Left ventricle myocardium inferior (tissue), 1 donor: ENCODE data around the gene ODC1. TPM values are rescaled to one million over a fixed set of nuclear protein-coding genes. Genes with fewer than 3 reads are reported as not detected.

Source experiments
- DNase-seq: peaks from one replicate; pipeline ENCODE4 v3.0.0-alpha.2; 2020
- H3K27ac ChIP-seq: fragments of 200-600 bp; replicated peaks from 2 replicates; pipeline ENCODE4 v1.8.0; 2021
- H3K27me3 ChIP-seq: fragments of 200-600 bp; 2 replicates; pipeline ENCODE4 v1.8.0; 2021; ENCODE audit warnings: low read depth
- H3K36me3 ChIP-seq: fragments of 200-600 bp; 2 replicates; pipeline ENCODE4 v1.8.0; 2021
- H3K4me1 ChIP-seq: fragments of 200-600 bp; 2 replicates; pipeline ENCODE4 v1.8.0; 2021
- H3K4me3 ChIP-seq: fragments of 200-600 bp; 2 replicates; pipeline ENCODE4 v1.8.0; 2021; ENCODE audit warnings: mild to moderate bottlenecking, moderate library complexity
- H3K9me3 ChIP-seq: fragments of 200-600 bp; replicated peaks from 2 replicates; pipeline ENCODE4 v1.8.0; 2021
- intact Hi-C: fragments of 100-400 bp; cut with micrococcal nuclease; formaldehyde crosslinking; loops from one replicate; pipeline ENCODE4 v1.11.0; 2022
- total RNA-seq: library from RNA; stranded (reverse); fragmentation: NEBNext Ultra II Directional; extraction: Animal tissue kit (Norgen Biotek cat#: 25700); gene quantifications from one replicate; pipeline ENCODE4 v1.2.1, GENCODE V29; 2021
- TF ChIP-seq, protein P1 (sequence below): fragments of 200-600 bp; IDR thresholded peaks from 2 replicates; pipeline ENCODE4 v1.8.0; 2021; ENCODE audit warnings: antibody characterized with exemption, mild to moderate bottlenecking, borderline replicate concordance
- donor health status: DM: no; HTN: yes; CAD: no; lungs with severe emphysema.

Gene ODC1
- total RNA-seq, 1 donor from 2014 or later = 41.7 TPM

DNA sequence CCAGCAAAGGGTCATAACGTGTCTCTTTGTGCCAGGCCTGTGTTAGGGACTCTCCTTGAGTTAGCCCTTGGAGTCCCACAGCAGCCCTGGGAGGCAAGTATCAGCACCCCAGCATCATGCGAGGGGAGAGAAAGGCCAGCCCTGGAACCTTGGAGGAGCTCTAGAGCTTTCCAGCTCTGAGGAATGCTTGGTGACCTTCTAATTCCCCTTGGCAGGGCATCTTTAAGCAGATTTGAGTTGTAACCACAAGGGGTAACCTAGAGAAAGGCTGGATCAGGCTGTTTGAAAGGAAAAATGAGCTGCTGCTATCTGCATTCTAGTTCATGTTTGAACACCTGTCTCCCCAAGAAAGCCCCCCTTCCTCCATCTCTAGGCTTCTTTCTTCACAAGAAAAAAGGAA, 23.8 kb upstream of the ODC1 start:
- TF ChIP-seq, protein P1, sequence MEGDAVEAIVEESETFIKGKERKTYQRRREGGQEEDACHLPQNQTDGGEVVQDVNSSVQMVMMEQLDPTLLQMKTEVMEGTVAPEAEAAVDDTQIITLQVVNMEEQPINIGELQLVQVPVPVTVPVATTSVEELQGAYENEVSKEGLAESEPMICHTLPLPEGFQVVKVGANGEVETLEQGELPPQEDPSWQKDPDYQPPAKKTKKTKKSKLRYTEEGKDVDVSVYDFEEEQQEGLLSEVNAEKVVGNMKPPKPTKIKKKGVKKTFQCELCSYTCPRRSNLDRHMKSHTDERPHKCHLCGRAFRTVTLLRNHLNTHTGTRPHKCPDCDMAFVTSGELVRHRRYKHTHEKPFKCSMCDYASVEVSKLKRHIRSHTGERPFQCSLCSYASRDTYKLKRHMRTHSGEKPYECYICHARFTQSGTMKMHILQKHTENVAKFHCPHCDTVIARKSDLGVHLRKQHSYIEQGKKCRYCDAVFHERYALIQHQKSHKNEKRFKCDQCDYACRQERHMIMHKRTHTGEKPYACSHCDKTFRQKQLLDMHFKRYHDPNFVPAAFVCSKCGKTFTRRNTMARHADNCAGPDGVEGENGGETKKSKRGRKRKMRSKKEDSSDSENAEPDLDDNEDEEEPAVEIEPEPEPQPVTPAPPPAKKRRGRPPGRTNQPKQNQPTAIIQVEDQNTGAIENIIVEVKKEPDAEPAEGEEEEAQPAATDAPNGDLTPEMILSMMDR = no peak
- peaks cover 7% of the 10 kb centered on the region for H3K27me3 ChIP-seq
- DNase-seq = no peak
- H3K36me3 ChIP-seq = no peaks in the 10 kb centered on the region
- H3K4me1 ChIP-seq = no peaks in the 10 kb centered on the region
- H3K9me3 ChIP-seq = no peaks in the 10 kb centered on the region
- intact Hi-C loops = no loop called here
- H3K4me3 ChIP-seq = no peak overlapping the region
- no peak overlapping the region for H3K27ac ChIP-seq

- no peak for DNase-seq
- H3K27ac ChIP-seq = no peak overlapping the region
- TF ChIP-seq, protein P1 = no peak
- H3K36me3 ChIP-seq = no peaks in the 10 kb centered on the region
- no peaks in the 10 kb centered on the region for H3K4me1 ChIP-seq
- intact Hi-C loops = no loop called here
- H3K4me3 ChIP-seq = no peak overlapping the region
- H3K9me3 ChIP-seq = no peaks in the 10 kb centered on the region
- peaks cover 7% of the 10 kb centered on the region for H3K27me3 ChIP-seq
Observed at GRCh38 chr2:10471046-10471571, 23.0 kb upstream of the ODC1 start.

GRCh38 chr2:10469955-10470608, 22.0 kb upstream of the ODC1 start:
- no peak for DNase-seq
- no peaks in the 10 kb centered on the region for H3K4me1 ChIP-seq

GRCh38 chr2:10469301-10469700, 21.2 kb upstream of the ODC1 start:
- Histone ChIP-seq H3K27me3 (peaks cover 7% of the 10 kb centered on the region), H3K4me1 (no peaks in the 10 kb centered on the region), H3K36me3 (no peaks in the 10 kb centered on the region), H3K27ac (no peak overlapping the region), H3K9me3 (no peaks in the 10 kb centered on the region), H3K4me3 (no peak overlapping the region)
- intact Hi-C loops = no loop called here
- TF ChIP-seq, protein P1 = no peak
- no peak for DNase-seq

More at GRCh38 chr2:10469955-10470608, 22.0 kb upstream of the ODC1 start:
- no peaks in the 10 kb centered on the region for H3K36me3 ChIP-seq
- H3K4me3 ChIP-seq = no peak overlapping the region
- no peak overlapping the region for H3K27ac ChIP-seq
- no peaks in the 10 kb centered on the region for H3K9me3 ChIP-seq
- TF ChIP-seq, protein P1 = no peak
- intact Hi-C loops = no loop called here
- peaks cover 7% of the 10 kb centered on the region for H3K27me3 ChIP-seq

DNA sequence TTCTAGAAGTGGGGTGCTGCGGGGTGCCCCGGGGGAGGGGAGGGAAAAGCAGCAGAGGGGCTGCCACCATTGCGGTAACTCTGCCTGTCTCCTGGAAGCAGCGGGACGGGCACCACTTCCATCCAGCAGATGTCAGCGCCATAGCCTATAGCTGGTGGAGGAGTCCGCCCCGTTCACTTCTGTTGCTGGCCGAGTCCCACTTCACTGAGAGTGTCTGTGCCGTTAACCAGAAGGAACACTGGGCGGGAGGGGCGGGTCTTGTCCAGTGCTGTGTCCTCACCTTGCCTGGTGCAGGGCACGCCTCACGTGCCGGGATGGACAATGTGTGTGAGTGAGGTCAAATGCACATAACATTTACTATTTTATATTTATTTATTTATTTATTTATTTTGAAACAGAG, 19.3 kb upstream of the ODC1 start:
- no peak for DNase-seq
- no peak overlapping the region for H3K4me3 ChIP-seq
- intact Hi-C loops = no loop called here
- H3K27me3 ChIP-seq = peaks cover 7% of the 10 kb centered on the region
- H3K4me1 ChIP-seq = no peaks in the 10 kb centered on the region
- H3K36me3 ChIP-seq = no peaks in the 10 kb centered on the region
- TF ChIP-seq, protein P1 = no peak
- H3K27ac ChIP-seq = no peak overlapping the region
- no peaks in the 10 kb centered on the region for H3K9me3 ChIP-seq
